Lower leg skin (tissue), 4 donors: ENCODE data around the gene TRIM22. TPM values are rescaled to one million over a fixed set of nuclear protein-coding genes. Genes with fewer than 3 reads are reported as not detected.

Experiments used
- DNase-seq, 2 donors: peaks; one replicate each; pipeline ENCODE4 v3.0.0-alpha.2; 2019; ENCODE audit warnings: low spot score in 2 of 2
- H3K4me3 ChIP-seq: fragments of 200-600 bp; sonication (generic); 2 replicates; pipeline ENCODE4 v1.5.1; 2017; ENCODE audit warnings: mild to moderate bottlenecking, low read depth; ENCODE audit not compliant: poor library complexity, severe bottlenecking
- CTCF ChIP-seq, 3 donors: fragments of 450-650 bp; IDR thresholded peaks; one replicate each; pipeline ENCODE4 v1.5.1; 2016; ENCODE audit warnings: antibody characterized with exemption in 3 of 3, mild to moderate bottlenecking in 3 of 3, moderate library complexity in 2 of 3
- POLR2A ChIP-seq, 2 donors: fragments of 450-650 bp; IDR thresholded peaks; one replicate each; pipeline ENCODE4 v1.6.1; 2016 to 2017; ENCODE audit warnings: antibody characterized with exemption in 2 of 2, mild to moderate bottlenecking in 1 of 2, moderate library complexity in 1 of 2
- WGBS, 2 donors: methylation state at CpG; one replicate each; pipeline ENCODE4 v1.1.5; 2018; 5-methylcytosine and 5-hydroxymethylcytosine counted together
- intact Hi-C: fragments of 100-400 bp; cut with DNase I; formaldehyde crosslinking; loops from one replicate; pipeline ENCODE4 v1.15.0; 2023; ENCODE audit warnings: low total_unique reads
- total RNA-seq, 4 donors: library from RNA; depleted of rRNA; stranded (reverse); fragments of >200 nt; gene quantifications; one replicate each; pipeline ENCODE4 v1.1.0, GENCODE V29; 2016

Gene TRIM22
- total RNA-seq, 4 donors from 2014 or later, result 5.9 to 12.5 (median 9.2) TPM

DNA sequence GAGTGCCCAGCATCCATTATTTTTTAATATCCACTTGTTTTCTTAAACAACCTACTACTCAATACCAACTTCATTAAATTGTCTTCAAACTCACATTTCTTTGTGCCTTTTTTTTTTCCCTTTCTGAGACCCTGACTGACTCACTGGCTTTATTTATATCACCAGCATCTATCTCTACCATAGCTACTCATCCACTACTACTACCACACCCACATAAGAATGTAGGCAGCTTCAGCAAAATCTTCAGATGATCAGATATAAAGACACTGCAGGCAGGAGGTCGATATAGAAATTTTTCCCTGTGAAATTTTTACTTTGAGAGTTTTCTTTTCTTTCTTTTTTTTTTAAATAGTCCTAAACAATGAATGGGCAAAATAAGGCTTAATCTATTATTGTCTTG lies 48.8 kb downstream of the TRIM22 start:
- 50 to 59% methylated on average over 1 of the region's 1 CpG for WGBS, 2 donors
- TF ChIP-seq POLR2A (IDR thresholded peaks at IDR 0.05), result no peak
- intact Hi-C loops, result no loop called here
- no peak for DNase-seq
- H3K4me3 ChIP-seq, result no peak overlapping the region

- WGBS, 2 donors, result 71 to 99% methylated on average over 2 to 3 of the region's 3 CpGs
- TF ChIP-seq CTCF (IDR thresholded peaks at IDR 0.05) (no peak), POLR2A (IDR thresholded peaks at IDR 0.05) (no peak)
- DNase-seq, result no peak
- intact Hi-C loops, result no loop called here
- H3K4me3 ChIP-seq, result no peak overlapping the region
Observed at GRCh38 chr11:5746614-5747013, 57.0 kb downstream of the TRIM22 start.

- 77 to 82% methylated on average over 3 of the region's 3 CpGs for WGBS, 2 donors
- H3K4me3 ChIP-seq, result no peak overlapping the region
- TF ChIP-seq POLR2A (IDR thresholded peaks at IDR 0.05), result no peak
- TF ChIP-seq CTCF (IDR thresholded peaks at IDR 0.05), result no peak
- DNase-seq, result no peak
- intact Hi-C loops, result no loop called here
Observed at GRCh38 chr11:5749836-5750235, 60.2 kb downstream of the TRIM22 start.

GRCh38 chr11:5753943-5754342 lies 64.4 kb downstream of the TRIM22 start, which contains the start of gene OR52N4:
Gene OR52N4, plus strand, starts transcription at chr11:5754243. Its CDS starts 498 bp downstream, at chr11:5754741.
- 86 to 94% methylated on average over 1 of the region's 1 CpG for WGBS, 2 donors
- intact Hi-C loops, result no loop called here
- no peak for TF ChIP-seq POLR2A (IDR thresholded peaks at IDR 0.05)
- TF ChIP-seq CTCF (IDR thresholded peaks at IDR 0.05), result no peak
- DNase-seq, result no peak
- H3K4me3 ChIP-seq, result no peak within 1 kb of the TSS

Other genes starting within 250 kb of the TRIM22 start
- gene OR51I1, start 248.3 kb upstream of the TRIM22 start, total RNA-seq, result not detected
- gene OR51I2, start 240.5 kb upstream of the TRIM22 start, total RNA-seq, result not detected
- gene OR52D1, start 201.1 kb upstream of the TRIM22 start, total RNA-seq, result not detected
- under 1 TPM in 1 of 4 donors, not detected in 3; 0.13 TPM for gene UBQLN3, start 179.8 kb upstream of the TRIM22 start, total RNA-seq
- 1 to 10 TPM in 1 of 4 donors, under 1 TPM in 3; 0.12 to 1.8 (median 0.48) TPM for gene UBQLNL, start 173.1 kb upstream of the TRIM22 start, total RNA-seq
- not detected for gene OR52H1, start 141.2 kb upstream of the TRIM22 start, total RNA-seq
- gene OR52B6, start 108.9 kb upstream of the TRIM22 start, total RNA-seq, result not detected
- gene TRIM6, start 93.2 kb upstream of the TRIM22 start, total RNA-seq, result 1 to 10 TPM; 1.0 to 2.7 (median 2.0) TPM
- gene TRIM34, start 64.8 kb upstream of the TRIM22 start, total RNA-seq, result 10 to 100 TPM in 1 of 4 donors, 1 to 10 TPM in 3; 2.7 to 10.3 (median 6.9) TPM
- 10 to 100 TPM in 2 of 4 donors, 1 to 10 TPM in 2; 8.3 to 16.1 (median 10.8) TPM for gene TRIM5, start 4.7 kb upstream of the TRIM22 start, total RNA-seq
- gene OR56B1, start 46.7 kb downstream of the TRIM22 start, total RNA-seq, result under 1 TPM in 1 of 4 donors, not detected in 3; 0.29 TPM
- not detected for gene OR52N4, start 64.5 kb downstream of the TRIM22 start, total RNA-seq
- not detected for gene OR52N5, start 93.6 kb downstream of the TRIM22 start, total RNA-seq
- gene OR52N1, start 101.5 kb downstream of the TRIM22 start, total RNA-seq, result not detected
- not detected for gene OR52N2, start 119.1 kb downstream of the TRIM22 start, total RNA-seq
- not detected for gene OR52E6, start 152.1 kb downstream of the TRIM22 start, total RNA-seq
- gene OR52E8, start 167.9 kb downstream of the TRIM22 start, total RNA-seq, result not detected
- gene OR52E4, start 190.8 kb downstream of the TRIM22 start, total RNA-seq, result not detected
- gene OR52E5, start 203.4 kb downstream of the TRIM22 start, total RNA-seq, result not detected